Measurements from ENCODE around the gene DUSP22.

Gene DUSP22

GRCh38 chr6:353642-354614 lies 61.6 kb downstream of the DUSP22 start:
- no peak for DNase-seq

GRCh38 chr6:354631-355280 lies 62.5 kb downstream of the DUSP22 start:
- no peak for DNase-seq

- no peak for DNase-seq
These were observed 63.3 kb downstream of the DUSP22 start for GRCh38 chr6:355373-356208.

DNA sequence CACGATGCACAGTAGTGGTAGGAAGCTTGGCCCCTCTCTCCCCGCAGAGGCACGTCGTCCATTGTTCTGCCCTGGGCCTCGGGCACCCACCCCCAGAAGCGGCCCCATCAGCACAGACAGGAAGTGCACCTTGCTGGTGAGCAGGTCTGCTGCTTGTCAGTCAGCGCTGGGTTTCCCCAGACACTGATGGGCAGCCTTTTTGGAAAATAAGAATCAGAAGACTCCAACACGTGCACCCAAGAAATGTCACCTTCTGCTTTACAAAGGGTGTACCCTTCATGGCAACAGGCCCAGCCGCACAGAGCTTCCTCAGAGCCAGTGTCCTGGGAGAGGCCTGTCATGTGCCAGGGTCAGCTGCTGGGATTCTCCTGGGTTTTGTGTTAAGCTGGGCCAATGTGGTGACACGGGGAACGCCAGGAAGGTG lies 64.6 kb downstream of the DUSP22 start:
- no peak for DNase-seq

GRCh38 chr6:357261-357790 lies 65.0 kb downstream of the DUSP22 start:
- DNase-seq = no peak

DNA sequence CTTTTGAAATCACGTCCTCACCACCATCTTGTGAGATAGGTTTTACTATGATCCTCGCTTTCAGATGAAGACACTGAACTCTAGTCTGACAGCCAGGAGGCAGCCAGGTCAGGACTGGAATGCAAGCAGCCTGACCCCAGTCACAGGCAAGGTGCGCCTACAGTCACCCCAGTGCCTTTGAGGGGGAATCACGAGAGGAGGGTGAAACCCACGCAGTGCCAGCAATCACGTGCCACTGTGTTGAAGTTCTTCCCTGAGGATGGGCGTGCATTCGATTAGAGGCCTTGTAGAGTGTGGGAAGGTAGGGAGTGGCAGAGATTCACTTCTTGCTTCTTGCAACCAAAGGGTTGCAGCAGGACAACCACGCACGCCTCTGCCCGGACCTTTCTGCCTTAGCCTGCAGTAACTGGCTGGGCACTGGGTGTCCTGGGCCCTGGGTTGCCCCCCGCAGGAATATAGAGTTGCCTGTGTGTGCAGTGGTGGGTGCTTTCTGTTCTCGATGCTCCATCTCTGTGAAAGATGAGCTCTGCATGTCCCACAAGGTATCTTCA lies 65.6 kb downstream of the DUSP22 start:
- DNase-seq = no peak

GRCh38 chr6:358432-358831 lies 66.1 kb downstream of the DUSP22 start:
- DNase-seq = no peak

GRCh38 chr6:358847-359246 lies 66.6 kb downstream of the DUSP22 start:
- DNase-seq = no peak

DNA sequence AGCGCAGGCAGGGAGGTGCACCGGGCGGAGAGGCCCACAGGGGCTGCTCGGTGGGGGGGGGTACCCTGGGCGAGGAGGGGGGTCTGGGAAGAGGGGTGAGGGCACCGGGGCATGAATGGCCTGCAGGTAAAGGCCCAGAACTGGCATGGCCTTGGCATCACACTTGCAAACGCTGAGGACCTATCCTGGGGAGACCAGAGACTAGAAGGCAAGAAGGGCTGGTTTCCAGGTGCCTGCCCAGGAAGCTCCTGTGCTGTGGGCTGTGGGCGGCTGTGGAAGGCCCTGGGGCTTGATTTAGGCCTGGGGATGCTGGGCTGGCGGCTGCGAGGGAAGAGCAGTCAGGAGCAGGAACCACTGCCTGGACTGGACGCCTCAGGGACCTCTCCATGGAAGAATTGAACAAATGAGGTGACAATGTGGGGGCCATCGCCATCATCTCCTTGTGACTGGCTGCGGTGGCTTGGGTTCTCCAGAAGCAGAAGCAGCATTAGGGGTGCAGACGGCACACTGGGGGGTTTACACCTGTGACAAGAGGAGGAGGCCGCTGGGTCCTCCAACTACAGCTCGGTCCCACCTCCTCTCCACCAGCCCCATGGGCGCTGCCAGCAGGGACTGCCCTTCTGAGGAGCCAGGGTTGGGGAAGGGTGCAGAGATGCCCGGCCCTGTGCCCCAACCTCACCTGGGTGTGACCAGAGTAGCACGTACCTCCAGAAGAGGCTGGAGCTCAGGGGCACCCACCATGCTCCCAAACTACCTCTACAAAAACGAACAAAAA lies 67.2 kb downstream of the DUSP22 start:
- DNase-seq = no peak

DNA sequence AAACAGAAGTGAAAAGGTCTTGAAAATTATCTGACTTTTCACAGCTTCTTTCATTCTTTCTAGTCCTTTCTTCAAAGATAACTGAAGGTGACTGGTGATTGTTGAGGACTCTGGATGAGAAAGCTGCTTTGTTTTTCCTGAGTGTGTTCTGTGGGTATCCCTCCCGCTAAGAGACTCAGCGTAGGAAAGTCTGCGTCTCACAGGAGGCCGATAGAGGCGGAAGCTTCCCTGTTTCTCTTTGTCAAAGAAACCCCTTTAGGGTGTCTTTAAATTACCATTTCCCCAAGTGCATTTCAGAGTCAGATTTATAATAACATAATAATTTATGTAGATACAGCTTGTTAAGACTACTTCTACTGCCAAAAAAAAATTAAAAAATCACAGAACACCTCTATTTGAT lies 68.1 kb downstream of the DUSP22 start:
- no peak for DNase-seq

GRCh38 chr6:360764-361373 lies 68.6 kb downstream of the DUSP22 start:
- no peak for DNase-seq

DNA sequence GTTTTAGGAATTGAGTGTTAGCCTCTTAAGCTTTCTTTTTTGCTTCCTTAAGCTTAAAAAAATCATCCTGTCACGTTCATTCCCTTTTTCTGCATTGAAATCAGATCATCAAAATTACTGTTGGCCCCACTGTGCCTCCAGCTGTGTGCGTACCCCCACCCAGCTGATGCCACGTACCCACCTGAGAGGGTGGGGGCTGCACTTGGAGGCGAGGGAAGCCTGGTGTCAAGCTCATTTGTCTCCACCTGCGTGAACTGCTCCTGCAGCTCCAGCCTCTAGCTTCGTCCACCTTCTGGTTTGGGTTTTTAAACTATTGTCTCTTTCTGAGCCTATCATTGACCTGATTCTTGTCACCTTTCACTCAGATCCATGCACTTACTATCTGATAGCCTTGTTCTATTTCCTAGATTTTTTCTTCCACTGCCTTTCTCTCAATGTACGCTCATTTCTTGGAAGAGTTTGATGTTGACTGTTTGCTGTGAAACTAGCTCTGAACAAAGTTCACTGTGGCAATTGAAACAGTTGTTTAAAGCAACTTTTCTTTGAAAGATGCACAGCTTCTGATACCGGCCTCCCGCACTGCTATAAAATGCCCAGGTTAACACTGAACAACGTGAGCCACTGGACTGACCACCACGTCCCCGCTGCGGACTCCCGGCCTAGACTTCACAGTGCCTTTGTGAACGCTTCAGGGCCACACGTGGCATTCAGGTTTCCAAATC lies 69.3 kb downstream of the DUSP22 start:
- no peak for DNase-seq

DNA sequence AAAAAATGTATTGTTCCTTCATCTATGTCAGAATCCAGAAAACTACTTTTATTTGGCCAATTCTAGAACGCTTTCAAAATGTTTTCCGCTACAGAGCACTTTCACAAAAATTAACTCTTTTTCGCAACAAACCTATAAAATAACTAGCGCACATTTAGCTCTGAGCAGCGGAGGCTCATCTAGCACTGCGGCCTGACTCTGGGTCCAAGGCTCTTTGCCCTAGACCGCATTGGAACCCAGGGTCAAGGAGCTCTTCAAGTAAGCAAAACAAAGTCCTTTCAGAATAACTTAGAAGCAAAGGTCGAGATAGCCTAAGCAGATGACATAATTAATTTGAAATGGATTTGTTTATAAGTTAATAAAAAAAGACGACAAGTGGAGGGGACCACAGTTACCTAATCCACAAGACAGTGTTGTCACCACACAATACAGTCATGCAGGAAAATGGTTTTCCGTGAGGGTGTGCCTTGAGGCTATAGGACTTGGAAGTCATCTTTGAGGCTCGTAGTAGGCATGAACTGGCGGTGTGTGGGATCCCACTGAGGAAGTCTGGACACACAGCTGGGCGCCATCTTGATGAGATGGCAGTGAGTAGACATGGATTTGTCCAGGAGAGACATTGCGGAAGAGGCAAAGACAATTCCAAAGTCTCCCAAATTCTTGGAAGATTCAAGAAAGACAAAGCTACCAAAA lies 70.1 kb downstream of the DUSP22 start:
- no peak for DNase-seq

GRCh38 chr6:362924-363249 lies 70.6 kb downstream of the DUSP22 start:
- no peak for DNase-seq

- no peak for DNase-seq
These were observed 71.0 kb downstream of the DUSP22 start for GRCh38 chr6:363291-363690.

- DNase-seq = no peak
These were observed 71.6 kb downstream of the DUSP22 start for GRCh38 chr6:363909-364308.

GRCh38 chr6:364609-365540 lies 72.6 kb downstream of the DUSP22 start:
- no peak for DNase-seq

DNA sequence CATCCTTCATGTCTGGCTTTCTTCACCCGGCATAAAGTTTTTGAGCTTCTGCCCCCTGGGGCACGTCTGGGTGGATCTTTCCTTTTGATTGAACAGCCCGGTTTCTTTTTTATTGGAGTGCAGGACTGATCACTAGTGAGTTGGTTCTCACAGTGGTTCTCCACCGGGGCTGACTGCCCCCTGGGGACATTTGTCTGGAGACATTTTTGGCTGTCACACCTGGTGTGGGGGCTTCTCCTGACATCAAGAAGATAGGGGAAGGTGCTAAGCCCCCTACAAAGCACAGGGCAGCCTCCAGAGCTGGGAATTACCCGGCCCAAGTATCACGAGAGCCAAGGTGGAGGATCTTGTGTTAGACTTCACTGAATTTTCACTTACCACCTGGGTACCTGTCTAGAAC lies 73.5 kb downstream of the DUSP22 start:
- no peak for DNase-seq
